ENCODE results near the gene CLEC18B.
"Not testable (repeated sequence)": the region's sequence is repeated elsewhere in the genome, so short reads cannot be mapped to it uniquely, and the experiment has no call there.

CLEC18B gene

GRCh38 chr16:74407362-74407705, 13.9 kb downstream of the CLEC18B start:
- POLR2A ChIA-PET; CTCF ChIA-PET; DNase-seq (ENCODE audit: low read depth, low spot score); H3K4me3 ChIP-seq (ENCODE audit: low read depth, low read length): not testable (repeated sequence)

- POLR2A ChIA-PET; CTCF ChIA-PET; H3K4me3 ChIP-seq (ENCODE audit: low read depth, low read length); DNase-seq (ENCODE audit: low read depth, low spot score): not testable (repeated sequence)
Observed at GRCh38 chr16:74406600-74407361, 14.5 kb downstream of the CLEC18B start.

DNA sequence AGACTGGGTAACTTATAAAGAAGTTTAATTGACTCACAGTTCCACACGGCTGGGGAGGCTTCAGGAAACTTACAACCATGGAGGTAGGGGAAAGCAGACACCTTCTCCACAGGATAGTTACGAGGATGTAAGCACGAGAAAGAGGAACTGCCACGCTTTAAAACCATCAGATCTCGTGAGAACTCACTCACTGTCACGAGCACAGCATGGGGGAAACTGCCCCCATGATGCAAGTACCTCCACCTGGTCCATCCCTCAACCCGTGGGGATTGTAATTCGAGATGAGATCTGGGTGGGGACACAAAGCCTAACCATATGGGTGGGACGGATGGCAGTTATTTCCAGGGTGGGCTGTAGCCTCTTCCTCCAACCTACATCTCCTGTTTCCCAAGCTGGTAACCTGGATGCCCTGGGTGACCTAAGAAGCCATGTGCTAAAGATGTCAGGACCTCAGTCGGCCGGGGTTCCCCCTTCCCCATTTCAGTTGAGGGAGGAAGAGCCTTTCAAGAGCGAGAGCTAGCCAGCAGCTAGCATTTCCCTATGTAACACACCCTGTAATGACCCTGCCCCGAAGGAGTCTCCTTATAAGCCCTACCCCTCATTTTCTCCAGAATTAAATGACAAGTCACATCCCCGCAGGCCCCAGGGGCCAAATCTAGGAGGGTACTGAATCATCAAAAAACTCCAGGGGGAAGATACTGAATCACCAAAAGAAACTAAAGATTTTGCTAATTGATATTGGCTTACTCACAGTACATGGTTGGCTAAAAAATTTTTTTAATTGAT, 16.9 kb downstream of the CLEC18B start:
- CTCF ChIA-PET; POLR2A ChIA-PET; DNase-seq (ENCODE audit: low read depth, low spot score): not testable (repeated sequence)

GRCh38 chr16:74400238-74400637, 21.0 kb downstream of the CLEC18B start:
- H3K4me3 ChIP-seq (ENCODE audit: low read depth, low read length); POLR2A ChIA-PET; DNase-seq (ENCODE audit: low read depth, low spot score); CTCF ChIA-PET: not testable (repeated sequence)

More for the DNA sequence above, 16.9 kb downstream of the CLEC18B start:
- not testable (repeated sequence) for H3K4me3 ChIP-seq (ENCODE audit: low read depth, low read length)

GRCh38 chr16:74398212-74398895, 22.9 kb downstream of the CLEC18B start:
- CTCF ChIA-PET; DNase-seq (ENCODE audit: low read depth, low spot score); POLR2A ChIA-PET; H3K4me3 ChIP-seq (ENCODE audit: low read depth, low read length): not testable (repeated sequence)

- H3K4me3 ChIP-seq (ENCODE audit: low read depth, low read length); CTCF ChIA-PET; POLR2A ChIA-PET; DNase-seq (ENCODE audit: low read depth, low spot score): not testable (repeated sequence)
Observed at GRCh38 chr16:74396521-74397017, 24.7 kb downstream of the CLEC18B start.

GRCh38 chr16:74394604-74395003, 26.7 kb downstream of the CLEC18B start:
- H3K4me3 ChIP-seq (ENCODE audit: low read depth, low read length); POLR2A ChIA-PET; CTCF ChIA-PET; DNase-seq (ENCODE audit: low read depth, low spot score): not testable (repeated sequence)

DNA sequence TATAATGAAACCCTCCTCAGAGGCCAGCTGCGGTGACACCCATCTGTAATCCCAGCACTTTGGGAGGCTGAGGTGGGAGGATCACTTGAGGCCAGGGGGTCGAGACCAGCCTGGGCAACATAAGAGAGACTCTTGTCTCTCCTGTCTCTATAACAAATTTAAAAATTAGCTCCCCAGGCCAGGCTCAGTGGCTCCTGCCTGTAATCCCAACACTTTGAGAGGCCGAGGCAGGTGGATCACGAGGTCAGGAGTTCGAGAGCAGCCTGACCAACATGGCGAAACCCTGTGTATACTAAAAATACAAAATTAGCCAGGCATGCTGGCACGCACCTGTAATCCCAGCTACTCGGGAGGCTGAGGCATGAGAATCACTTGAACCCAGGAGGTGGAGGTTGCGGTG, 27.1 kb downstream of the CLEC18B start:
- DNase-seq (ENCODE audit: low read depth, low spot score); POLR2A ChIA-PET; H3K4me3 ChIP-seq (ENCODE audit: low read depth, low read length); CTCF ChIA-PET: not testable (repeated sequence)

- H3K4me3 ChIP-seq (ENCODE audit: low read depth, low read length); CTCF ChIA-PET; DNase-seq (ENCODE audit: low read depth, low spot score); POLR2A ChIA-PET: not testable (repeated sequence)
Observed at GRCh38 chr16:74391454-74392050, 29.7 kb downstream of the CLEC18B start.

DNA sequence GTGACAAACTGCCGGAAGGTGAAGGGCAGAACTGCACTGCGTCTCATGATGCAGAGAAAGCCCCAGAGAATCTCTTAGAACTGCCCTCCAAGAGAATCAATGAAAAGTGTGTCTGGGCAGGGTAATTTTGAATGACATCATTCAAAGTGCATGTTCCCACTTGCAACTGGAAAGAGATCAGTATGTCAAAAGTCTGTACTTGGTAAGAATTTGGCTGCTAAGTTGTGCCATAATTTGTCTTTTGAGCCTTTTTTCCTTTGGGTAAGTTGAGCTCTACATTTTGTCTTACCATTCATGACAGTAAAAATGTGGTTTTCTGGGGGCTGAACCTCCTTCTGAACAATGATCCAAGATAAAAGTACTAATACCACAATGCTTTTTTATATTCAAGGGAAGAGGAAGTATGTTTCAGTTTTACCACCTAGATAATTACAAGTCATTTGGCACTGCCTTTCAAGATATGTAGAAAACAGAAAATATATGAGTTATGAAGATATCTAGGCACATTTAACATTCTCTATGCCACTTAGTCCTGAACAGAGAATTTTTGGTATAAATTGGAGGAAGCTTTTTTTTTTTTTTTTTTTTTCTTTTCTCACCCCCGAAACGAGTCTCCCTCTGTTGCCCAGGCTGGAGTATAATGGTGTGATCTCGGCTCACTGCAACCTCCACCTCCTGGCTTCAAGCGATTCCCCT, 38.8 kb downstream of the CLEC18B start:
- POLR2A ChIA-PET; H3K4me3 ChIP-seq (ENCODE audit: low read depth, low read length); CTCF ChIA-PET; DNase-seq (ENCODE audit: low read depth, low spot score): not testable (repeated sequence)

- POLR2A ChIA-PET; CTCF ChIA-PET; H3K4me3 ChIP-seq (ENCODE audit: low read depth, low read length); DNase-seq (ENCODE audit: low read depth, low spot score): not testable (repeated sequence)
Observed at GRCh38 chr16:74373847-74374184, 47.5 kb downstream of the CLEC18B start.
